Panc1 (cell line): ENCODE data around the gene PCLO. TPM values are rescaled to one million over a fixed set of nuclear protein-coding genes. Genes with fewer than 3 reads are reported as not detected.

Experiments
- ATAC-seq: fragments of 200-7000 bp; cut with Tn5 transposase; 2 replicates; pipeline ENCODE4 v1.9.1; 2020; ENCODE audit warnings: mild to moderate bottlenecking, moderate library complexity
- BruUV-seq: library from RNA; stranded (reverse); fragments of 400-500 nt; replicated peaks from 2 replicates; lab custom pipeline; 2021; lab: Mats Ljungman, UMichigan
- CTCF ChIA-PET: fragments of 300-600 bp; sonication (Branson Sonifier 250); formaldehyde crosslinking; loops from one replicate; lab custom pipeline; 2022; ENCODE audit warnings: antibody characterized with exemption; lab: Charles Lee
- POLR2A ChIA-PET: fragments of 300-600 bp; sonication (Branson Sonifier 250); formaldehyde crosslinking; loops from one replicate; lab custom pipeline; 2022; ENCODE audit warnings: antibody characterized with exemption; lab: Charles Lee
- DNase-seq: peaks from one replicate; pipeline ENCODE4 v3.0.0-alpha.2; 2010; ENCODE audit warnings: low read depth, low spot score
- H3K27ac ChIP-seq: 2 replicates; pipeline ENCODE4 v1.5.1; 2011; ENCODE audit warnings: mild to moderate bottlenecking, low read length, inconsistent platforms
- H3K27me3 ChIP-seq: fragments of 200-500 bp; sonication (Bioruptor generic); 2 replicates; pipeline ENCODE4 v1.6.0; 2014; ENCODE audit warnings: low read length, inconsistent platforms; ENCODE audit not compliant: control insufficient read depth, insufficient read depth
- H3K36me3 ChIP-seq: fragments of 200-500 bp; sonication (Bioruptor generic); 2 replicates; pipeline ENCODE4 v1.5.1; 2014; ENCODE audit warnings: inconsistent platforms, mild to moderate bottlenecking, low read length, moderate library complexity; ENCODE audit not compliant: control insufficient read depth, insufficient read depth
- H3K4me1 ChIP-seq: 2 replicates; pipeline ENCODE4 v1.5.1; 2011; ENCODE audit warnings: inconsistent platforms, mild to moderate bottlenecking, low read length, moderate library complexity; ENCODE audit not compliant: control insufficient read depth, insufficient read depth
- H3K4me3 ChIP-seq, 2 experiments: 2 replicates each; pipeline ENCODE4 v1.5.1; 2011 to 2012; ENCODE audit warnings: low read depth in 2 of 2, low read length in 2 of 2, mild to moderate bottlenecking in 2 of 2, inconsistent platforms in 1 of 2, moderate library complexity in 1 of 2
- H3K9me3 ChIP-seq: fragments of 200-500 bp; sonication (Bioruptor generic); 2 replicates; pipeline ENCODE4 v1.5.1; 2014; ENCODE audit warnings: low read depth, mild to moderate bottlenecking, inconsistent platforms, low read length, moderate library complexity; ENCODE audit not compliant: control insufficient read depth, insufficient read depth
- POLR2AphosphoS5 ChIP-seq: IDR thresholded peaks from 2 replicates; pipeline ENCODE4 v1.6.1; 2012; ENCODE audit warnings: mild to moderate bottlenecking, low read depth, low read length, moderate library complexity
- SIN3A ChIP-seq: IDR thresholded peaks from 2 replicates; pipeline ENCODE4 v1.6.1; 2012; ENCODE audit warnings: low read depth, mild to moderate bottlenecking, low read length, moderate library complexity, borderline replicate concordance; ENCODE audit not compliant: insufficient read depth
- TCF7L2 ChIP-seq: IDR thresholded peaks from 2 replicates; pipeline ENCODE4 v1.6.1; 2011; ENCODE audit warnings: mild to moderate bottlenecking, low read depth, low read length, inconsistent platforms
- in situ Hi-C: cut with HindIII; loops from 2 replicates; pipeline ENCODE4 v1.10.0; 2016; ENCODE audit warnings: low sequenced_read_pairs, low pct_unique_long_range_greater_than_20kb
- intact Hi-C: fragments of 100-400 bp; cut with micrococcal nuclease; formaldehyde crosslinking; loops from one replicate; pipeline ENCODE4 v1.10.0; 2022; ENCODE audit not compliant: unreplicated experiment
- total RNA-seq: library from RNA; stranded (reverse); gene quantifications from one replicate; pipeline ENCODE4 v1.2.1, GENCODE V29; 2021; ENCODE audit not compliant: unreplicated experiment
- TF ChIP-seq, protein P1 (sequence below): fragments of 450-650 bp; IDR thresholded peaks from 2 replicates; pipeline ENCODE4 v1.5.1; 2017; ENCODE audit warnings: mild to moderate bottlenecking
- TF ChIP-seq, protein P2 (sequence below), 2 experiments: IDR thresholded peaks; 2 replicates each; pipeline ENCODE4 v1.6.1; 2011 to 2012; ENCODE audit warnings: low read depth in 2 of 2, control low read depth in 1 of 2, low read length in 1 of 2, mild to moderate bottlenecking in 1 of 2, moderate library complexity in 1 of 2; ENCODE audit not compliant: insufficient read depth in 1 of 2

PCLO gene
- total RNA-seq, 1 experiment from 2014 or later = 1.1 TPM

GRCh38 chr7:82755705-82756551, 406.8 kb downstream of the PCLO start:
- Histone ChIP-seq H3K36me3 (no peaks in the 10 kb centered on the region), H3K27ac (no peak overlapping the region), H3K27me3 (no peaks in the 10 kb centered on the region), H3K9me3 (no peaks in the 10 kb centered on the region), H3K4me1 (no peaks in the 10 kb centered on the region), H3K4me3 (no peak overlapping the region)
- TF ChIP-seq, protein P1, sequence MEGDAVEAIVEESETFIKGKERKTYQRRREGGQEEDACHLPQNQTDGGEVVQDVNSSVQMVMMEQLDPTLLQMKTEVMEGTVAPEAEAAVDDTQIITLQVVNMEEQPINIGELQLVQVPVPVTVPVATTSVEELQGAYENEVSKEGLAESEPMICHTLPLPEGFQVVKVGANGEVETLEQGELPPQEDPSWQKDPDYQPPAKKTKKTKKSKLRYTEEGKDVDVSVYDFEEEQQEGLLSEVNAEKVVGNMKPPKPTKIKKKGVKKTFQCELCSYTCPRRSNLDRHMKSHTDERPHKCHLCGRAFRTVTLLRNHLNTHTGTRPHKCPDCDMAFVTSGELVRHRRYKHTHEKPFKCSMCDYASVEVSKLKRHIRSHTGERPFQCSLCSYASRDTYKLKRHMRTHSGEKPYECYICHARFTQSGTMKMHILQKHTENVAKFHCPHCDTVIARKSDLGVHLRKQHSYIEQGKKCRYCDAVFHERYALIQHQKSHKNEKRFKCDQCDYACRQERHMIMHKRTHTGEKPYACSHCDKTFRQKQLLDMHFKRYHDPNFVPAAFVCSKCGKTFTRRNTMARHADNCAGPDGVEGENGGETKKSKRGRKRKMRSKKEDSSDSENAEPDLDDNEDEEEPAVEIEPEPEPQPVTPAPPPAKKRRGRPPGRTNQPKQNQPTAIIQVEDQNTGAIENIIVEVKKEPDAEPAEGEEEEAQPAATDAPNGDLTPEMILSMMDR = no peak
- no peak for TF ChIP-seq TCF7L2
- no peak for TF ChIP-seq SIN3A
- TF ChIP-seq POLR2AphosphoS5 = no peak
- TF ChIP-seq, protein P2, sequence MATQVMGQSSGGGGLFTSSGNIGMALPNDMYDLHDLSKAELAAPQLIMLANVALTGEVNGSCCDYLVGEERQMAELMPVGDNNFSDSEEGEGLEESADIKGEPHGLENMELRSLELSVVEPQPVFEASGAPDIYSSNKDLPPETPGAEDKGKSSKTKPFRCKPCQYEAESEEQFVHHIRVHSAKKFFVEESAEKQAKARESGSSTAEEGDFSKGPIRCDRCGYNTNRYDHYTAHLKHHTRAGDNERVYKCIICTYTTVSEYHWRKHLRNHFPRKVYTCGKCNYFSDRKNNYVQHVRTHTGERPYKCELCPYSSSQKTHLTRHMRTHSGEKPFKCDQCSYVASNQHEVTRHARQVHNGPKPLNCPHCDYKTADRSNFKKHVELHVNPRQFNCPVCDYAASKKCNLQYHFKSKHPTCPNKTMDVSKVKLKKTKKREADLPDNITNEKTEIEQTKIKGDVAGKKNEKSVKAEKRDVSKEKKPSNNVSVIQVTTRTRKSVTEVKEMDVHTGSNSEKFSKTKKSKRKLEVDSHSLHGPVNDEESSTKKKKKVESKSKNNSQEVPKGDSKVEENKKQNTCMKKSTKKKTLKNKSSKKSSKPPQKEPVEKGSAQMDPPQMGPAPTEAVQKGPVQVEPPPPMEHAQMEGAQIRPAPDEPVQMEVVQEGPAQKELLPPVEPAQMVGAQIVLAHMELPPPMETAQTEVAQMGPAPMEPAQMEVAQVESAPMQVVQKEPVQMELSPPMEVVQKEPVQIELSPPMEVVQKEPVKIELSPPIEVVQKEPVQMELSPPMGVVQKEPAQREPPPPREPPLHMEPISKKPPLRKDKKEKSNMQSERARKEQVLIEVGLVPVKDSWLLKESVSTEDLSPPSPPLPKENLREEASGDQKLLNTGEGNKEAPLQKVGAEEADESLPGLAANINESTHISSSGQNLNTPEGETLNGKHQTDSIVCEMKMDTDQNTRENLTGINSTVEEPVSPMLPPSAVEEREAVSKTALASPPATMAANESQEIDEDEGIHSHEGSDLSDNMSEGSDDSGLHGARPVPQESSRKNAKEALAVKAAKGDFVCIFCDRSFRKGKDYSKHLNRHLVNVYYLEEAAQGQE (IDR thresholded peaks at IDR 0.05; ENCODE audit: insufficient read depth in 1 of 2, low read depth in 2 of 2, low read length in 1 of 2) = no peak
- ATAC-seq (no peak), DNase-seq (no peak)
- in situ Hi-C loops (no loop called here), intact Hi-C loops (no loop called here)
- no TSS peak for BruUV-seq
- ChIA-PET CTCF (no interaction called here), POLR2A (no interaction called here)

DNA sequence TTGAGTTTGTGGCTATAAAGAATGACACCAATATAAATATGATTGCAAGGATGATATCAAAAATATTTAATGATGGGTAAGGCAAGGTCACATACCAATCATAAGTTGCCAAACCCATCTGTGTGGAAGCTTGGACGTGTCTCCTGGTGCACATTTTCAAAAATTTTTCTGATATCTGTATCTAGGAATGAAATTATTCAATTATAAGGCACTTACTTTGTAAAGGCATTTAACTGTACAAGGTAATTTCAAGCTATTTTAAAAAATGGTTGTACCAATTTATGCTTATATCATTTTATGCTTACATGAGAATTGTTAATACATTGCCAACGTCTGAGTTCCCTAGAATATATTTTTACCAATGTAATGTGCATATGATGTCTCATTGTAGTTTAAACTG, 412.7 kb downstream of the PCLO start:
- ATAC-seq (no peak), DNase-seq (no peak)
- in situ Hi-C loops = no loop called here
- intact Hi-C loops = no loop called here
- no peak overlapping the region for H3K4me3 ChIP-seq
- H3K27me3 ChIP-seq = no peaks in the 10 kb centered on the region
- no peak overlapping the region for H3K27ac ChIP-seq
- TF ChIP-seq, protein P1 = no peak
- TF ChIP-seq TCF7L2 (no peak), SIN3A (no peak), POLR2AphosphoS5 (no peak)
- TF ChIP-seq, protein P2 (IDR thresholded peaks at IDR 0.05; ENCODE audit: insufficient read depth in 1 of 2, low read depth in 2 of 2, low read length in 1 of 2) = no peak
- H3K4me1 ChIP-seq = no peaks in the 10 kb centered on the region
- POLR2A ChIA-PET = no interaction called here
- no TSS peak for BruUV-seq
- CTCF ChIA-PET = no interaction called here
- H3K36me3 ChIP-seq = no peaks in the 10 kb centered on the region
- H3K9me3 ChIP-seq = no peaks in the 10 kb centered on the region
